PC-3 (cell line): ENCODE data around the gene NLRP1. TPM values are rescaled to one million over a fixed set of nuclear protein-coding genes. Genes with fewer than 3 reads are reported as not detected.

Experiments used
- ATAC-seq: fragments of 200-7000 bp; cut with Tn5 transposase; 2 replicates; pipeline ENCODE4 v1.9.1; 2020; ENCODE audit warnings: mild to moderate bottlenecking, moderate library complexity
- BruUV-seq: library from RNA; stranded (reverse); fragments of 400-500 nt; replicated peaks from 2 replicates; lab custom pipeline; 2021; lab: Mats Ljungman, UMichigan
- CTCF ChIA-PET: fragments of 300-600 bp; sonication (Branson Sonifier 250); formaldehyde crosslinking; loops from one replicate; lab custom pipeline; 2022; ENCODE audit warnings: antibody characterized with exemption; lab: Charles Lee
- POLR2A ChIA-PET: fragments of 300-600 bp; sonication (Branson Sonifier 250); formaldehyde crosslinking; loops from one replicate; lab custom pipeline; 2022; ENCODE audit warnings: antibody characterized with exemption; ENCODE audit not compliant: unreplicated experiment; lab: Charles Lee
- DNase-seq: peaks from one replicate; pipeline ENCODE4 v3.0.0-alpha.2; 2015
- H2AFZ ChIP-seq: fragments of 300-600 bp; sonication (generic); 2 replicates; pipeline ENCODE4 v1.6.0; 2016; ENCODE audit warnings: antibody characterized with exemption, low read length
- H3F3A ChIP-seq: fragments of 300-600 bp; sonication (generic); one replicate; pipeline ENCODE4 v1.6.0; 2017; ENCODE audit warnings: antibody characterized with exemption, low read length, control low read depth, mild to moderate bottlenecking; ENCODE audit not compliant: unreplicated experiment
- H3K27ac ChIP-seq: fragments of 300-600 bp; sonication (generic); 2 replicates; pipeline ENCODE4 v1.5.1; 2016; ENCODE audit warnings: mild to moderate bottlenecking, low read length
- H3K27me3 ChIP-seq: fragments of 300-600 bp; sonication (generic); 2 replicates; pipeline ENCODE4 v1.6.1; 2016; ENCODE audit warnings: low read length, mixed read lengths
- H3K36me3 ChIP-seq: fragments of 300-600 bp; sonication (generic); 2 replicates; pipeline ENCODE4 v1.6.1; 2016; ENCODE audit warnings: low read depth, mixed run types, low read length, mixed read lengths
- H3K4me1 ChIP-seq: fragments of 300-600 bp; sonication (generic); 2 replicates; pipeline ENCODE4 v1.5.1; 2016; ENCODE audit warnings: low read length; ENCODE audit not compliant: insufficient read depth
- H3K4me2 ChIP-seq: fragments of 300-600 bp; sonication (generic); 2 replicates; pipeline ENCODE4 v1.6.0; 2016; ENCODE audit warnings: low read length
- H3K4me3 ChIP-seq: fragments of 300-600 bp; sonication (generic); 2 replicates; pipeline ENCODE4 v1.5.1; 2016; ENCODE audit warnings: mild to moderate bottlenecking, low read length, mixed read lengths
- H3K79me2 ChIP-seq: fragments of 300-600 bp; sonication (generic); 2 replicates; pipeline ENCODE4 v1.6.1; 2017; ENCODE audit warnings: low read length, mixed read lengths
- H3K9ac ChIP-seq: fragments of 300-600 bp; sonication (generic); 2 replicates; pipeline ENCODE4 v1.6.0; 2016; ENCODE audit warnings: mild to moderate bottlenecking, low read length
- H3K9me2 ChIP-seq: fragments of 300-600 bp; sonication (generic); replicated peaks from 2 replicates; pipeline ENCODE4 v1.6.1; 2016; ENCODE audit warnings: mixed run types, low read length, mixed read lengths
- H3K9me3 ChIP-seq: fragments of 300-600 bp; sonication (generic); 2 replicates; pipeline ENCODE4 v1.6.1; 2016; ENCODE audit warnings: low read length, mixed read lengths
- H4K20me1 ChIP-seq: fragments of 300-600 bp; sonication (generic); 2 replicates; pipeline ENCODE4 v1.6.1; 2016; ENCODE audit warnings: low read length, mixed read lengths
- EZH2 ChIP-seq: fragments of 300-600 bp; sonication (generic); IDR thresholded peaks from one replicate; pipeline ENCODE4 v1.6.1; 2017; ENCODE audit warnings: antibody characterized with exemption, mild to moderate bottlenecking, low read length; ENCODE audit not compliant: unreplicated experiment
- EZH2phosphoT487 ChIP-seq: fragments of 300-600 bp; sonication (generic); IDR thresholded peaks from 2 replicates; pipeline ENCODE4 v1.6.1; 2018; ENCODE audit warnings: mild to moderate bottlenecking, antibody characterized with exemption, low read length, borderline replicate concordance
- intact Hi-C: fragments of 100-400 bp; cut with micrococcal nuclease; formaldehyde crosslinking; loops from 2 replicates; pipeline ENCODE4 v1.9.0; 2023
- total RNA-seq: library from RNA; depleted of rRNA; stranded (reverse); fragments of >200 nt; gene quantifications from 2 replicates; pipeline ENCODE4 v1.2.3, GENCODE V29; 2014
- TF ChIP-seq, protein P1 (sequence below): fragments of 300-600 bp; sonication (generic); conservative IDR thresholded peaks from 2 replicates; pipeline ENCODE4 v1.5.1; 2017; ENCODE audit warnings: antibody characterized with exemption, low read depth, mild to moderate bottlenecking, low read length

NLRP1 gene
- total RNA-seq, 1 experiment from 2014 or later: 1.8 TPM

DNA sequence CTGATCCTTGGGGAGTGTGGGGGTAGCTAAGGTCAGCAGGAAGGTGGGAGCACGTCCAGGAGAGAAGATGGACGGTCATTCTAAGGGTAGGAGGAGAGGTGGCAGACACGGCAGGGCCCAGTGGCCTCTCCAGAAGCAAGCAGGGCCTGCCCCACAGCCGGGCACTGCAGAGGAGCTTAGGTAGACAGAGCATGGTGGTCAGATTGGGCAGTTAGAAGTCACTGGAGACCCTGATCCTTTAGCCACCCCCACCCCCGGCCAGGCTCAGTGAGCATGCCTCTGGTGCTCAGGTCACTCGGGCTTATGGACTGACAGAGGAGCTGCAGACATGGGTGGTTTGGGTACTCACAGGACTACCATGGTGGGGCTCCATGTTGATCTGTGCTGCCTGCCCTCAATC lies 26.3 kb downstream of the NLRP1 start:
- Histone ChIP-seq H3K9ac (no peak overlapping the region), H3K27ac (no peak overlapping the region), H3K4me1 (no peaks in the 10 kb centered on the region; the same call in 1 of the 2 replicates), H2AFZ (no peak overlapping the region), H3K4me2 (no peak overlapping the region), H4K20me1 (no peaks in the 10 kb centered on the region), H3K79me2 (no peaks in the 10 kb centered on the region), H3K9me2 (no peaks in the 10 kb centered on the region), H3K4me3 (no peak overlapping the region), H3K36me3 (no peaks in the 10 kb centered on the region), H3K27me3 (no peaks in the 10 kb centered on the region), H3K9me3 (no peaks in the 10 kb centered on the region), H3F3A (no peaks in the 10 kb centered on the region)
- BruUV-seq: no TSS peak
- intact Hi-C loops: no loop called here
- TF ChIP-seq EZH2phosphoT487 (no peak), EZH2 (no peak)
- TF ChIP-seq, protein P1, sequence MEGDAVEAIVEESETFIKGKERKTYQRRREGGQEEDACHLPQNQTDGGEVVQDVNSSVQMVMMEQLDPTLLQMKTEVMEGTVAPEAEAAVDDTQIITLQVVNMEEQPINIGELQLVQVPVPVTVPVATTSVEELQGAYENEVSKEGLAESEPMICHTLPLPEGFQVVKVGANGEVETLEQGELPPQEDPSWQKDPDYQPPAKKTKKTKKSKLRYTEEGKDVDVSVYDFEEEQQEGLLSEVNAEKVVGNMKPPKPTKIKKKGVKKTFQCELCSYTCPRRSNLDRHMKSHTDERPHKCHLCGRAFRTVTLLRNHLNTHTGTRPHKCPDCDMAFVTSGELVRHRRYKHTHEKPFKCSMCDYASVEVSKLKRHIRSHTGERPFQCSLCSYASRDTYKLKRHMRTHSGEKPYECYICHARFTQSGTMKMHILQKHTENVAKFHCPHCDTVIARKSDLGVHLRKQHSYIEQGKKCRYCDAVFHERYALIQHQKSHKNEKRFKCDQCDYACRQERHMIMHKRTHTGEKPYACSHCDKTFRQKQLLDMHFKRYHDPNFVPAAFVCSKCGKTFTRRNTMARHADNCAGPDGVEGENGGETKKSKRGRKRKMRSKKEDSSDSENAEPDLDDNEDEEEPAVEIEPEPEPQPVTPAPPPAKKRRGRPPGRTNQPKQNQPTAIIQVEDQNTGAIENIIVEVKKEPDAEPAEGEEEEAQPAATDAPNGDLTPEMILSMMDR: no peak
- no peak for DNase-seq
- ChIA-PET POLR2A (no interaction called here), CTCF (no interaction called here)
- ATAC-seq: no peak

DNA sequence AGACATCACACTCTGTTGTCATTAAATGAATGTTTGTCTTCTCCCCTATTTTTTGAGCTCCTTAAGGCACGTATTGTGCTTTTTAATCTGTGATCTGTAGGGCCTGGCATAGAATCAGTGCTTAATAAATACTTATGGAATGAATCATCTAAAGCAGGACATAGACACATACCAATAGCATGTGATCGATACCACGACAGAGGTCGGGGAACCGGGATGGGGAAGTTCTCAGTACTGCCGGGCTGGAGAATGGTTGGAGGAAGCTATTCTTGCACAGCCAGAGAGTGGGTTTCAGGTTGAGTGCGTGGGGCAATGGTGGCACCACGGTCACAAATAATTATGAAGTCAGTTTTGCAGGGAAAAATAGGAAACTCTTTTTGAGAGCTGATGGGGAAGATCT lies 26.8 kb downstream of the NLRP1 start:
- no peak overlapping the region for H2AFZ ChIP-seq
- no peaks in the 10 kb centered on the region for H3F3A ChIP-seq
- H3K4me3 ChIP-seq: no peak overlapping the region
- TF ChIP-seq EZH2 (no peak), EZH2phosphoT487 (no peak)
- TF ChIP-seq, protein P1: no peak
- H3K79me2 ChIP-seq: no peaks in the 10 kb centered on the region
- ATAC-seq (no peak), DNase-seq (peak; percentile 46)
- H3K4me2 ChIP-seq: no peak overlapping the region
- POLR2A ChIA-PET: no interaction called here
- CTCF ChIA-PET: no interaction called here
- no peaks in the 10 kb centered on the region for H3K36me3 ChIP-seq
- H3K4me1 ChIP-seq: no peaks in the 10 kb centered on the region; the same call in 1 of the 2 replicates
- H3K9me3 ChIP-seq: no peaks in the 10 kb centered on the region
- no peak overlapping the region for H3K9ac ChIP-seq
- no peaks in the 10 kb centered on the region for H3K9me2 ChIP-seq
- H3K27me3 ChIP-seq: no peaks in the 10 kb centered on the region
- H3K27ac ChIP-seq: no peak overlapping the region
- no peaks in the 10 kb centered on the region for H4K20me1 ChIP-seq
- intact Hi-C loops: no loop called here
- BruUV-seq: no TSS peak

DNA sequence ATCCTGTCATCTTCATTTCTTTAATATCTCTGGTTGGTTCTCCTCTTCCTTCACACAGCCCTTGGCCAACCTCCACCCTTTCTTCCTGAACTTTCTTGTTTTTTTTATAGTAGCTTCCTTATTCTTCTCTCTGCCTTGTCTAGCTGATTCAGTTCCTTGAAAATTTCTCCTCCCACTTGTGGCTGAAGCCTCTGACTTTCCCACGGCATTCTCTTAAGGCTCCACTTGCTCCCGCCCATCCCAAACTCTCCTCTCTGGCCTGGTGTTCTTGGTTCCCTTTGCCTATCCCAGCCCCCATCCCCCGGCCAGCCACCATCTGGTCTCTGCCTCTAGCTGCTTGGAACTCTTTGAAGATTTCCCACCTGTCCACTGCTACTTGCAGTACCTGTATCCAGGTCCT lies 29.1 kb downstream of the NLRP1 start:
- no peak overlapping the region for H3K27ac ChIP-seq

More for the DNA sequence above, 29.1 kb downstream of the NLRP1 start:
- Histone ChIP-seq H3K9ac (no peak overlapping the region), H4K20me1 (no peaks in the 10 kb centered on the region), H3K27me3 (no peaks in the 10 kb centered on the region), H3K36me3 (no peaks in the 10 kb centered on the region), H3K9me3 (no peaks in the 10 kb centered on the region), H3K4me3 (no peak overlapping the region), H3K79me2 (no peaks in the 10 kb centered on the region), H3F3A (no peaks in the 10 kb centered on the region), H3K4me2 (no peak overlapping the region), H3K4me1 (no peaks in the 10 kb centered on the region; the same call in 1 of the 2 replicates), H2AFZ (no peak overlapping the region), H3K9me2 (no peaks in the 10 kb centered on the region)
- no TSS peak for BruUV-seq
- intact Hi-C loops: no loop called here
- ChIA-PET CTCF (no interaction called here), POLR2A (no interaction called here)
- TF ChIP-seq, protein P1: no peak
- TF ChIP-seq EZH2: no peak
- no peak for TF ChIP-seq EZH2phosphoT487
- no peak for DNase-seq
- ATAC-seq: no peak
